H1 (cell line): ENCODE measurements around the gene TRIP13.

Source experiments
- CHD1 ChIP-seq: IDR thresholded peaks from 2 replicates; pipeline ENCODE4 v1.6.1; 2012; ENCODE audit warnings: low read depth, low read length, improper control_type of control experiment
- CREB1 ChIP-seq: IDR thresholded peaks from 2 replicates; pipeline ENCODE4 v1.6.1; 2012; ENCODE audit warnings: inconsistent platforms
- GTF2F1 ChIP-seq: IDR thresholded peaks from 2 replicates; pipeline ENCODE4 v1.6.1; 2012; ENCODE audit warnings: low read depth, low read length, improper control_type of control experiment, borderline replicate concordance
- POLR2AphosphoS5 ChIP-seq: IDR thresholded peaks from 2 replicates; pipeline ENCODE4 v1.6.1; 2011; ENCODE audit warnings: low read depth, low read length
- SIN3A ChIP-seq, 2 experiments: IDR thresholded peaks in 1 of 2; conservative IDR thresholded peaks in 1 of 2; 2 replicates each; pipeline ENCODE4 v1.6.1; 2011 to 2012; ENCODE audit warnings: low read length in 2 of 2, improper control_type of control experiment in 1 of 2, low read depth in 1 of 2, mild to moderate bottlenecking in 1 of 2
- SP1 ChIP-seq: IDR thresholded peaks from 2 replicates; pipeline ENCODE4 v1.6.1; 2011; ENCODE audit warnings: low read depth, low read length
- TCF12 ChIP-seq: IDR thresholded peaks from 2 replicates; pipeline ENCODE4 v1.6.1; 2011; ENCODE audit warnings: low read depth, mild to moderate bottlenecking, low read length
- TEAD4 ChIP-seq: IDR thresholded peaks from 2 replicates; pipeline ENCODE4 v1.6.1; 2012; ENCODE audit warnings: low read depth, low read length, inconsistent platforms, mixed read lengths
- TF ChIP-seq, protein P1 (sequence below): IDR thresholded peaks from 2 replicates; pipeline ENCODE4 v1.6.1; 2012; ENCODE audit warnings: low read length, inconsistent platforms
- TF ChIP-seq, protein P2 (sequence below), 3 experiments: IDR thresholded peaks; 1 replicate in 2 of 3; 2 replicates in 1 of 3; pipeline versions ENCODE4 v1.5.1 to v1.6.1; 2011; ENCODE audit warnings: low read length in 3 of 3, mild to moderate bottlenecking in 3 of 3, inconsistent platforms in 2 of 3, low read depth in 1 of 3, moderate library complexity in 1 of 3; ENCODE audit not compliant: insufficient read depth in 1 of 3; ENCODE audit errors: control extremely low read depth in 1 of 3

DNA sequence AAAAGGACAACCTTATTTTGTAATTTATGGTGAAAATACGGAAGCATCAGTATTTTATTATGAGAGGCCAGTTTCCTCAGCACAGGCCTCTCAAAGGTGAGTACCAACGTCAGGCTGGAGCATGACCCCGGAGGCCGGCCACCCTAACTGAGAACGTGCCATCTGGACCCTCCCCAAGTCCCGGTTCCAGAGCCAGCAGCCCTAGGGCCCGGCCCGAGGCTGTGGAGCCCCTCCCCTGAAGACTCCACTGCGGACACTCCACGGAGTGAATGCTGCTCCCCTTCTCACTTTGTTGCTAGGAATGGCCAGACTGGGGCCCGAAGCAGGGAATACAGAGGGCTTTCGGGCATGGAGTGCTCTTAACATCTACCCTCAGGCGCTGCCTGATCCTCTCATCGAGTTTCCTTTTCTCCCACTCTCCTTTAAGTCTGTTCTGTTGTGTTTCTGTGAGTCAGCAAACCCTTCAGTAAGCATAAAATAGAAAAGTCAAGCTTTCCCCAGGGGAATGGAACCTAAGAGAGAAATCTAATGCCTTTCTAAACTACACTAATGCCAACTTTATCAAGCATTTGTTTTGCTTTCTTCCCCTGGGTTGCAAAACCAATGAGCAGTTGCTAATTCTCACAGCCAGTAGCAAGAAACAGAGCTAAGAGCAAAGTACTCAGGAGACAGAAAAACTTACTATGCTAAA is 4.6 kb upstream of the TRIP13 start:
- TF ChIP-seq TEAD4 (no peak), SP1 (no peak), GTF2F1 (no peak), POLR2AphosphoS5 (no peak), CREB1 (no peak), TCF12 (no peak), CHD1 (no peak), SIN3A (conservative IDR thresholded peaks at IDR 0.05 in 1 of 2, IDR thresholded peaks at IDR 0.05 in 1 of 2; ENCODE audit: low read depth in 1 of 2, low read length in 2 of 2) (no peak)
- TF ChIP-seq, protein P1, sequence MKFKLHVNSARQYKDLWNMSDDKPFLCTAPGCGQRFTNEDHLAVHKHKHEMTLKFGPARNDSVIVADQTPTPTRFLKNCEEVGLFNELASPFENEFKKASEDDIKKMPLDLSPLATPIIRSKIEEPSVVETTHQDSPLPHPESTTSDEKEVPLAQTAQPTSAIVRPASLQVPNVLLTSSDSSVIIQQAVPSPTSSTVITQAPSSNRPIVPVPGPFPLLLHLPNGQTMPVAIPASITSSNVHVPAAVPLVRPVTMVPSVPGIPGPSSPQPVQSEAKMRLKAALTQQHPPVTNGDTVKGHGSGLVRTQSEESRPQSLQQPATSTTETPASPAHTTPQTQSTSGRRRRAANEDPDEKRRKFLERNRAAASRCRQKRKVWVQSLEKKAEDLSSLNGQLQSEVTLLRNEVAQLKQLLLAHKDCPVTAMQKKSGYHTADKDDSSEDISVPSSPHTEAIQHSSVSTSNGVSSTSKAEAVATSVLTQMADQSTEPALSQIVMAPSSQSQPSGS, result no peak
- TF ChIP-seq, protein P2, sequence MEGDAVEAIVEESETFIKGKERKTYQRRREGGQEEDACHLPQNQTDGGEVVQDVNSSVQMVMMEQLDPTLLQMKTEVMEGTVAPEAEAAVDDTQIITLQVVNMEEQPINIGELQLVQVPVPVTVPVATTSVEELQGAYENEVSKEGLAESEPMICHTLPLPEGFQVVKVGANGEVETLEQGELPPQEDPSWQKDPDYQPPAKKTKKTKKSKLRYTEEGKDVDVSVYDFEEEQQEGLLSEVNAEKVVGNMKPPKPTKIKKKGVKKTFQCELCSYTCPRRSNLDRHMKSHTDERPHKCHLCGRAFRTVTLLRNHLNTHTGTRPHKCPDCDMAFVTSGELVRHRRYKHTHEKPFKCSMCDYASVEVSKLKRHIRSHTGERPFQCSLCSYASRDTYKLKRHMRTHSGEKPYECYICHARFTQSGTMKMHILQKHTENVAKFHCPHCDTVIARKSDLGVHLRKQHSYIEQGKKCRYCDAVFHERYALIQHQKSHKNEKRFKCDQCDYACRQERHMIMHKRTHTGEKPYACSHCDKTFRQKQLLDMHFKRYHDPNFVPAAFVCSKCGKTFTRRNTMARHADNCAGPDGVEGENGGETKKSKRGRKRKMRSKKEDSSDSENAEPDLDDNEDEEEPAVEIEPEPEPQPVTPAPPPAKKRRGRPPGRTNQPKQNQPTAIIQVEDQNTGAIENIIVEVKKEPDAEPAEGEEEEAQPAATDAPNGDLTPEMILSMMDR (IDR thresholded peaks at IDR 0.05; ENCODE audit: control extremely low read depth in 1 of 3, insufficient read depth in 1 of 3, low read depth in 1 of 3, low read length in 3 of 3), result no peak
